Thyroid gland (tissue), 4 donors: Measurements from ENCODE around the gene TMA7B.

Source experiments
- POLR2A ChIP-seq, 2 donors: fragments of 450-650 bp; IDR thresholded peaks; one replicate each; pipeline ENCODE4 v1.6.1; 2017; ENCODE audit warnings: antibody characterized with exemption in 2 of 2, mild to moderate bottlenecking in 2 of 2, moderate library complexity in 1 of 2
- TF ChIP-seq, protein P1 (sequence below), 6 experiments: fragments of 200-600 bp in 3 of 6; fragments of 450-650 bp in 3 of 6; sonication (generic) in 3 of 6; IDR thresholded peaks; one replicate each; pipeline ENCODE4 v1.5.1; 2016 to 2019; ENCODE audit warnings: antibody characterized with exemption in 6 of 6, mild to moderate bottlenecking in 2 of 6, inconsistent platforms in 1 of 6, moderate library complexity in 1 of 6

GRCh38 chr22:39990686-39991085 lies 30.5 kb downstream of the TMA7B start:
- TF ChIP-seq, protein P1, sequence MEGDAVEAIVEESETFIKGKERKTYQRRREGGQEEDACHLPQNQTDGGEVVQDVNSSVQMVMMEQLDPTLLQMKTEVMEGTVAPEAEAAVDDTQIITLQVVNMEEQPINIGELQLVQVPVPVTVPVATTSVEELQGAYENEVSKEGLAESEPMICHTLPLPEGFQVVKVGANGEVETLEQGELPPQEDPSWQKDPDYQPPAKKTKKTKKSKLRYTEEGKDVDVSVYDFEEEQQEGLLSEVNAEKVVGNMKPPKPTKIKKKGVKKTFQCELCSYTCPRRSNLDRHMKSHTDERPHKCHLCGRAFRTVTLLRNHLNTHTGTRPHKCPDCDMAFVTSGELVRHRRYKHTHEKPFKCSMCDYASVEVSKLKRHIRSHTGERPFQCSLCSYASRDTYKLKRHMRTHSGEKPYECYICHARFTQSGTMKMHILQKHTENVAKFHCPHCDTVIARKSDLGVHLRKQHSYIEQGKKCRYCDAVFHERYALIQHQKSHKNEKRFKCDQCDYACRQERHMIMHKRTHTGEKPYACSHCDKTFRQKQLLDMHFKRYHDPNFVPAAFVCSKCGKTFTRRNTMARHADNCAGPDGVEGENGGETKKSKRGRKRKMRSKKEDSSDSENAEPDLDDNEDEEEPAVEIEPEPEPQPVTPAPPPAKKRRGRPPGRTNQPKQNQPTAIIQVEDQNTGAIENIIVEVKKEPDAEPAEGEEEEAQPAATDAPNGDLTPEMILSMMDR (IDR thresholded peaks at IDR 0.05) = no peak
- no peak for TF ChIP-seq POLR2A (IDR thresholded peaks at IDR 0.05)
